22Rv1 (cell line): Measurements from ENCODE around the gene SMCO3.

ENCODE experiments used
- H3K27ac ChIP-seq: fragments of 450-650 bp; 2 replicates; pipeline ENCODE4 v1.5.1; 2017
- ZFX ChIP-seq: fragments of 450-650 bp; IDR thresholded peaks from 2 replicates; pipeline ENCODE4 v1.6.1; 2017; ENCODE audit warnings: antibody characterized with exemption, borderline replicate concordance
- TF ChIP-seq, protein P1 (sequence below): fragments of 450-650 bp; IDR thresholded peaks from 2 replicates; pipeline ENCODE4 v1.5.1; 2017; ENCODE audit warnings: mild to moderate bottlenecking

The SMCO3 gene

DNA sequence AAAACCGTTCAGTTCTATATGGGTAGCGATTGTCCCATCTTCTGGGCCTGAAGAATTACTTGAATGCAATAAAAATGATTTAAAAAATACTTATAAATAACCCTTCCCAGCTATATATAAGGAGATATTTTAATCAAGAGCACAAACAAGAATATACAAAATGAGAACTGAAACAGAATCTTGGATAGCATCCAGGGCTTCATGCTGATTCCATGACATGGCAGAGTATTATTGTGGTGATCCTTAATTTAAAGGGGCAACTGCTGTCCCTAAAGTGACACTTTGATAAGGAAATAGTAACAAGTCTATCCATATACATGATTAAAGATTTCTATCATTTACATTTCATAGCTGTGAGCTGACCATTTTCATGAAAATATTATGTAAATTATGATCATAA lies 29.5 kb downstream of the SMCO3 start:
- H3K27ac ChIP-seq, result no peak overlapping the region
- TF ChIP-seq, protein P1, sequence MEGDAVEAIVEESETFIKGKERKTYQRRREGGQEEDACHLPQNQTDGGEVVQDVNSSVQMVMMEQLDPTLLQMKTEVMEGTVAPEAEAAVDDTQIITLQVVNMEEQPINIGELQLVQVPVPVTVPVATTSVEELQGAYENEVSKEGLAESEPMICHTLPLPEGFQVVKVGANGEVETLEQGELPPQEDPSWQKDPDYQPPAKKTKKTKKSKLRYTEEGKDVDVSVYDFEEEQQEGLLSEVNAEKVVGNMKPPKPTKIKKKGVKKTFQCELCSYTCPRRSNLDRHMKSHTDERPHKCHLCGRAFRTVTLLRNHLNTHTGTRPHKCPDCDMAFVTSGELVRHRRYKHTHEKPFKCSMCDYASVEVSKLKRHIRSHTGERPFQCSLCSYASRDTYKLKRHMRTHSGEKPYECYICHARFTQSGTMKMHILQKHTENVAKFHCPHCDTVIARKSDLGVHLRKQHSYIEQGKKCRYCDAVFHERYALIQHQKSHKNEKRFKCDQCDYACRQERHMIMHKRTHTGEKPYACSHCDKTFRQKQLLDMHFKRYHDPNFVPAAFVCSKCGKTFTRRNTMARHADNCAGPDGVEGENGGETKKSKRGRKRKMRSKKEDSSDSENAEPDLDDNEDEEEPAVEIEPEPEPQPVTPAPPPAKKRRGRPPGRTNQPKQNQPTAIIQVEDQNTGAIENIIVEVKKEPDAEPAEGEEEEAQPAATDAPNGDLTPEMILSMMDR, result no peak
- no peak for TF ChIP-seq ZFX

DNA sequence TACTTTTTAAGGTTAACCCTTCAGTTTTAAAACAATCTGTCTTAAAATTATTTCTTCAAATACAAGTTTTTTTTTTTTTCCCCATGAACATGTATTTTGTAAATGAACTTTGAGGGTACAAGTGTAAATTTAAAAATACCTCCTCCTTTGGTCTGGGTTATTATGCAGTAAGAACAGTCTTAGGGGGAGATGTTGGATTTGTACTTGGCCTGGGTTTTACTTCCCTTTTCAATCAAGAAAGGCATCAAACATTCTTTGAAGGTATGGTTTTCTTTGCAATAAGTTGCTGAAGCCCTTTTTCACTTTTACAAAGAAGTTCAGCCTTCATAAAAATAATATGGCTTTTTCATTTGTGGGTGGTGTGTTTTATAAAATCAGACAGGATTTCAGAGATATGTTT lies 31.2 kb downstream of the SMCO3 start:
- TF ChIP-seq, protein P1, result no peak
- no peak for TF ChIP-seq ZFX
- H3K27ac ChIP-seq, result no peak overlapping the region

DNA sequence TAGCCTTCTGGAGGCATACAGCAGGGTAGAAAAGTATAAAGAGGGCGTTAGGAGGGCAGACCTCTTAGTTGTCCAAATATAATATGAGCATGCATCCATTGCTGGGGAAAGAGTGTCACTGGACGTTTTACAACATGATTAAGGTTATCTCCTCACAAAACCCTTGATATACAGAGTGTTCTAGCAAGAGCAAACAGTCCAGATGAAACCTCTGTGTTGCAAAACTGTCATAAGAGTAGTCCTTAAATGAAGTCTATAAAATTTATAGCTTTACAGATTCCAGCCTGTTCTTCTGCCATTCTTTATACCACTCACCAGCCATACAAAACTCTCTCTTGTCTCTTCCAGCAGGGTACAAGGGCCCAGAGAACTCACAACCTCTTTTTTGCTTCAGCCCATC lies 32.4 kb downstream of the SMCO3 start:
- no peak overlapping the region for H3K27ac ChIP-seq
- TF ChIP-seq, protein P1, result no peak
- TF ChIP-seq ZFX, result no peak

DNA sequence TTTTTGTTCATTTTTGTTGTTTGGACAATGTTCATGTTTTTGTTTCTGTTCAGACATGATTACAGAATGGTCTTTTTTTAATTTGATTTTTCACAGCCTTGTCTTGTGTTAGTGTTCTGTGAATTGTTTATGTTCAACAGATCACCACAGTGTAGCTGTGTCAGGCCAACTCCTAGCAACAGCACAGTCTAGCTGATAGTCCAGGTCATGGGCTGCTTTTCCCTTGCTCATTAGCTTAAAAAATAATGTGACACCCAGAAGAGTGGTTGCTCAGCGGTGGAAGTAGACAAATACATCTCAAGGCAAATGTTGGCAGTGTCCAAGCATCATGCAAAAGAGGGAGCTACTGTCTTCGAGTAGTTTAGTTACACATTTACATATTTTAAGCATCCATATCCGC lies 33.1 kb downstream of the SMCO3 start:
- TF ChIP-seq, protein P1, result no peak
- no peak for TF ChIP-seq ZFX
- no peak overlapping the region for H3K27ac ChIP-seq

DNA sequence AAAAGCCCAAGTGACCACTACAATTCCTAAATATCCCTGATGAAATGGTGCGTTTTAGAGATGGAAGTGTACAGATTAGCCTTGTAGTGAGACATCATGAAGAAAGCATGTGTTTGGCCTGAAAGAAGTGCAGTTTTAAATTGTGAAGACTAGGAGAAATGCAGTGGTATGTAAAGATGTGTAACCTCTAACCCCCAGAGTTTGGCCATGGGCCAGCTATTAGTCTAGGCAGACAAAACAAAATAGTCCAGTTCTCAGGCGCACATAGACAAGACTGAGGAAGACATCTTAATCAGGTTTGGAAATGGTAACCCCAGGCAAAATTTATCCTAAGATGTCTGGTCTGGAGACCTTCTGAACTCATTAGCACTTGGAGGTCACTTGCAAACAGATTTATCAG lies 34.1 kb downstream of the SMCO3 start:
- no peak for TF ChIP-seq ZFX
- TF ChIP-seq, protein P1, result no peak
- no peak overlapping the region for H3K27ac ChIP-seq

DNA sequence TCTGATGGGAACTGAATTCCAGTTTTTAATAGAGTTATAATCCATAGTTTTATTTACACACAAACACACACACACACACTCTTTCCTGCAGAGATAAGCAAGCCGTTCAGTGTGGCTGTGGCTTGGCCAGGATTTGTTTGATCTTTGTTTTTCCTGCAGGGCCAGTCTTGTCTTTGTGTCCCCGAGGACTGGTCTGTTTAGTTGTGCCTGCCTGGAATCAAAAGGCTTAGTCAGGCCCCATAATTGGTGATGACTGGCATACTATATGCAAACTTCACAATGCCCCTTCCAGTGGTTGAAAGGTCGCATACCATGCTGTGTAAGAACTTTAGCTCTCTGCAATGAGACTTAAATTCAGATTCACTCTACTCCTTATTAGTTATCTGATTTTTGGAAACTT lies 36.7 kb downstream of the SMCO3 start:
- TF ChIP-seq, protein P1, result no peak
- peak overlapping the region; percentile 52 for H3K27ac ChIP-seq

DNA sequence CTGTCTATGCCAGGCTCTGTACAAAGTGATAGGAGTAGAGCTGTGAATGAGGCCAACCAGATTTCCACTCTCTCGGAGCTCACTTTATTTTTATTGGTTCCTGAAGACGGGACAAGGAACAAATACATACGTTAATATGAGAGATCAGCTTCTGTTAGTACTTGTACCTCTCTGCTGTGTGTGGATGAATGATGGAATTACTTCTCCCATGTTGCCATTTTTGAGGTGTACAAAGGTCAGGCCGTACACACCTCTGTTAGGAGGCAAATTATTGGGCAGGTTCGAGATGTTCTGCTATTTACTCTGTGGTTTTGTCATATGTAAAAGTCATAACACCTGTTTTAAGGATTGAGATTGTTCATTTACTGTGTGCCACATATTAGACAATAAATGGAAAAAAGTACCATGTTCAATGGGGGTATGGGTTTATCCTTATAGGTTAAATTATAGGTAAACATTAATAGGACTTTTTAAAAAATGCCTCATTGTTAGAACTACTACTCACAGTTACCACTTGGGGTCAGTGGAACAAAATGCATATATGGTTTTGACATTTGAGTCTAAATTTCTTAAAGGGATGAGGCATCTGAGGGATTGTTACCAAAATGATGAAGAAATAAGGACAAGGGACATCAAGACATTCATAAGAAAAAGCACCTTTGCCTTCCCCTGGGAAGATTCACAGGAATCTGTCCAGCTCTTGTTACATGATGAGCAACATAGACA lies 37.6 kb downstream of the SMCO3 start:
- peak overlapping the region; percentile 52 for H3K27ac ChIP-seq
- TF ChIP-seq, protein P1, result peak; percentile 37
- no peak for TF ChIP-seq ZFX
